HepG2 (cell line): Measurements from ENCODE around the gene KDM5B. TPM values are rescaled to one million over a fixed set of nuclear protein-coding genes. Genes with fewer than 3 reads are reported as not detected.

Source experiments
- ATAC-seq: fragments of 200-7000 bp; cut with Tn5 transposase; 3 replicates; pipeline ENCODE4 v1.9.1; 2020; ENCODE audit warnings: mild to moderate bottlenecking, moderate library complexity
- BruUV-seq: library from RNA; stranded (reverse); fragments of 400-500 nt; replicated peaks from 2 replicates; lab custom pipeline; 2021; lab: Mats Ljungman, UMichigan
- CTCF ChIA-PET: fragments of 300-600 bp; formaldehyde crosslinking; extraction: SDS; loops from one replicate; lab custom pipeline; 2021; ENCODE audit warnings: low total read pairs, inconsistent platforms, low intra/inter-chr PET ratio; lab: Yijun Ruan, JAX
- POLR2A ChIA-PET: fragments of 350-600 bp; sonication (Branson Sonifier 250); formaldehyde crosslinking; loops from one replicate; lab custom pipeline; 2020; ENCODE audit warnings: antibody characterized with exemption, inconsistent platforms; lab: Yijun Ruan, JAX
- DNase-seq: peaks from one replicate; pipeline ENCODE4 v3.0.0-alpha.2; 2015; ENCODE audit warnings: low spot score
- FAIRE-seq: peaks from 3 replicates; lab custom pipeline; 2011; peaks lifted over from hg19 to GRCh38; lab: Jason Lieb, UNC
- H2AFZ ChIP-seq: one replicate; pipeline ENCODE4 v1.6.1; 2011; ENCODE audit warnings: low read length, inconsistent platforms
- H3K27ac ChIP-seq: fragments of 300-600 bp; 3 replicates; pipeline ENCODE4 v1.8.0; 2011; ENCODE audit warnings: mixed run types, mild to moderate bottlenecking, mixed read lengths, low read length, inconsistent platforms; ENCODE audit not compliant: insufficient read depth; ENCODE audit errors: extremely low read length
- H3K27me3 ChIP-seq, 2 experiments: fragments of 200-600 bp in 1 of 2; 2 replicates in 1 of 2; 3 replicates in 1 of 2; pipeline versions ENCODE4 v1.6.0 to v1.8.0; 2011; ENCODE audit warnings: low read length in 2 of 2, mild to moderate bottlenecking in 2 of 2, moderate library complexity in 2 of 2, inconsistent platforms in 1 of 2; ENCODE audit not compliant: insufficient read depth in 2 of 2, control insufficient read depth in 1 of 2
- H3K36me3 ChIP-seq, 2 experiments: fragments of 200-600 bp in 1 of 2; replicated peaks in 1 of 2; 2 replicates in 1 of 2; 3 replicates in 1 of 2; pipeline versions ENCODE4 v1.5.1 to v1.8.0; 2011; ENCODE audit warnings: low read length in 2 of 2, inconsistent platforms in 1 of 2; ENCODE audit not compliant: insufficient read depth in 2 of 2, control insufficient read depth in 1 of 2
- H3K4me1 ChIP-seq: 2 replicates; pipeline ENCODE4 v1.5.1; 2012; ENCODE audit warnings: low read length, inconsistent platforms; ENCODE audit not compliant: insufficient read depth
- H3K4me2 ChIP-seq: 2 replicates; pipeline ENCODE4 v1.6.0; 2011; ENCODE audit warnings: low read depth, low read length, inconsistent platforms
- H3K4me3 ChIP-seq, 3 experiments: fragments of 200-600 bp in 1 of 3; sonication (generic), shearing (Covaris generic) in 1 of 3; replicated peaks in 1 of 3; 2 replicates each; pipeline ENCODE4 v1.5.1; 2011 to 2016; ENCODE audit warnings: low read length in 3 of 3, inconsistent platforms in 2 of 3, low read depth in 2 of 3, mild to moderate bottlenecking in 2 of 3, control low read depth in 1 of 3, mixed read lengths in 1 of 3; ENCODE audit not compliant: insufficient read depth in 1 of 3
- H3K79me2 ChIP-seq: one replicate; pipeline ENCODE4 v1.6.1; 2011; ENCODE audit warnings: low read length, inconsistent platforms; ENCODE audit not compliant: insufficient read depth
- H3K9ac ChIP-seq: 2 replicates; pipeline ENCODE4 v1.6.0; 2011; ENCODE audit warnings: mild to moderate bottlenecking, low read depth, low read length, inconsistent platforms; ENCODE audit not compliant: insufficient read depth
- H3K9me3 ChIP-seq: 2 replicates; pipeline ENCODE4 v1.5.1; 2012; ENCODE audit warnings: mild to moderate bottlenecking, low read length
- H4K20me1 ChIP-seq: 2 replicates; pipeline ENCODE4 v1.6.0; 2011; ENCODE audit warnings: inconsistent platforms, mild to moderate bottlenecking, low read length, moderate library complexity; ENCODE audit not compliant: insufficient read depth
- CEBPB ChIP-seq: IDR thresholded peaks from 2 replicates; pipeline ENCODE4 v1.6.1; 2011; ENCODE audit warnings: low read depth, low read length, improper control_type of control experiment, borderline replicate concordance
- CEBPG ChIP-seq: IDR thresholded peaks from 2 replicates; pipeline ENCODE4 v1.6.1; 2016
- ISL2 ChIP-seq: sonication (generic); formaldehyde crosslinking; IDR thresholded peaks from 2 replicates; pipeline ENCODE4 v1.5.0; 2020; ENCODE audit warnings: missing genetic modification reagents
- PAWR ChIP-seq: sonication (generic); formaldehyde crosslinking; IDR thresholded peaks from 2 replicates; pipeline ENCODE4 v1.4.0; 2020; ENCODE audit warnings: missing genetic modification reagents, mild to moderate bottlenecking, borderline replicate concordance
- PPARG ChIP-seq: conservative IDR thresholded peaks from 2 replicates; pipeline ENCODE4 v1.6.1; 2016; ENCODE audit warnings: missing biosample characterization, missing genetic modification reagents
- RFX1 ChIP-seq: fragments of 450-650 bp; IDR thresholded peaks from 2 replicates; pipeline ENCODE4 v1.6.1; 2017
- RNF2 ChIP-seq: fragments of 450-650 bp; conservative IDR thresholded peaks from 2 replicates; pipeline ENCODE4 v1.6.1; 2016; ENCODE audit warnings: low read depth
- SALL2 ChIP-seq: sonication (generic); formaldehyde crosslinking; IDR thresholded peaks from 2 replicates; pipeline ENCODE4 v1.8.1; 2023; ENCODE audit warnings: mild to moderate bottlenecking, missing genetic modification reagents, inconsistent platforms
- ZBTB42 ChIP-seq: sonication (generic); formaldehyde crosslinking; IDR thresholded peaks from 2 replicates; pipeline ENCODE4 v1.5.0; 2020; ENCODE audit warnings: mild to moderate bottlenecking, missing genetic modification reagents
- ZNF12 ChIP-seq: sonication (generic); formaldehyde crosslinking; IDR thresholded peaks from 2 replicates; pipeline ENCODE4 v1.5.0; 2020; ENCODE audit warnings: missing genetic modification reagents
- ZNF160 ChIP-seq: sonication (generic); formaldehyde crosslinking; IDR thresholded peaks from 2 replicates; pipeline ENCODE4 v1.8.0; 2022; ENCODE audit warnings: mild to moderate bottlenecking, inconsistent platforms, missing genetic modification reagents
- ZNF3 ChIP-seq: IDR thresholded peaks from 2 replicates; pipeline ENCODE4 v1.7.0; 2017; ENCODE audit warnings: inconsistent platforms
- ZNF549 ChIP-seq: sonication (generic); formaldehyde crosslinking; IDR thresholded peaks from 2 replicates; pipeline ENCODE4 v1.5.0; 2020; ENCODE audit warnings: missing genetic modification reagents
- ZNF598 ChIP-seq: sonication (generic); formaldehyde crosslinking; IDR thresholded peaks from 2 replicates; pipeline ENCODE4 v1.5.1; 2020; ENCODE audit warnings: mild to moderate bottlenecking, missing genetic modification reagents, borderline replicate concordance
- ZSCAN31 ChIP-seq: sonication (generic); formaldehyde crosslinking; IDR thresholded peaks from 2 replicates; pipeline ENCODE4 v1.5.0; 2020; ENCODE audit warnings: low read depth, mild to moderate bottlenecking, missing genetic modification reagents
- WGBS: methylation state at CpG from one replicate; pipeline ENCODE4 v1.1.6; 2017; ENCODE audit warnings: low lambda C conversion rate; 5-methylcytosine and 5-hydroxymethylcytosine counted together
- in situ Hi-C: cut with HindIII; loops from 2 replicates; pipeline ENCODE4 v1.10.0; 2017; ENCODE audit warnings: low pct_unique_long_range_greater_than_20kb; ENCODE audit not compliant: extremely low pct_ligation_motif_present
- intact Hi-C: fragments of 100-400 bp; cut with micrococcal nuclease; formaldehyde crosslinking; loops from one replicate; pipeline ENCODE4 v1.10.0; 2022; ENCODE audit not compliant: unreplicated experiment
- polyA plus RNA-seq, 8 experiments: library from polyadenylated mRNA; depleted of rRNA in 3 of 8; stranded (reverse) in 7 of 8; unstranded in 1 of 8; fragments of >200 nt; fragmentation: Illumina TruSeq in 4 of 8; extraction: Trizol in 4 of 8; gene quantifications; 2 replicates each; pipeline versions ENCODE4 v1.2.1 to v1.2.3, GENCODE V29; 2011 to 2016; ENCODE audit warnings: low read depth in 4 of 8, missing spikeins in 1 of 8, mixed read lengths in 1 of 8; ENCODE audit not compliant: insufficient read depth in 1 of 8
- total RNA-seq, 5 experiments: library from RNA; depleted of rRNA; stranded (reverse); fragments of >200 nt; fragmentation: Illumina TruSeq; extraction: Trizol; gene quantifications; 2 replicates each; pipeline ENCODE4 v1.2.3, GENCODE V29; 2016; ENCODE audit warnings: low read depth in 1 of 5
- TF ChIP-seq, protein P1 (sequence below): sonication (generic); formaldehyde crosslinking; IDR thresholded peaks from 2 replicates; pipeline ENCODE4 v1.5.0; 2020; ENCODE audit warnings: mild to moderate bottlenecking, missing genetic modification reagents

The KDM5B gene
- total and polyA plus RNA-seq, 2 of the 13 experiments (the other 11 are each of a cell fraction or from before 2014, with no cell fraction given) = 34.2 to 35.4 TPM

DNA sequence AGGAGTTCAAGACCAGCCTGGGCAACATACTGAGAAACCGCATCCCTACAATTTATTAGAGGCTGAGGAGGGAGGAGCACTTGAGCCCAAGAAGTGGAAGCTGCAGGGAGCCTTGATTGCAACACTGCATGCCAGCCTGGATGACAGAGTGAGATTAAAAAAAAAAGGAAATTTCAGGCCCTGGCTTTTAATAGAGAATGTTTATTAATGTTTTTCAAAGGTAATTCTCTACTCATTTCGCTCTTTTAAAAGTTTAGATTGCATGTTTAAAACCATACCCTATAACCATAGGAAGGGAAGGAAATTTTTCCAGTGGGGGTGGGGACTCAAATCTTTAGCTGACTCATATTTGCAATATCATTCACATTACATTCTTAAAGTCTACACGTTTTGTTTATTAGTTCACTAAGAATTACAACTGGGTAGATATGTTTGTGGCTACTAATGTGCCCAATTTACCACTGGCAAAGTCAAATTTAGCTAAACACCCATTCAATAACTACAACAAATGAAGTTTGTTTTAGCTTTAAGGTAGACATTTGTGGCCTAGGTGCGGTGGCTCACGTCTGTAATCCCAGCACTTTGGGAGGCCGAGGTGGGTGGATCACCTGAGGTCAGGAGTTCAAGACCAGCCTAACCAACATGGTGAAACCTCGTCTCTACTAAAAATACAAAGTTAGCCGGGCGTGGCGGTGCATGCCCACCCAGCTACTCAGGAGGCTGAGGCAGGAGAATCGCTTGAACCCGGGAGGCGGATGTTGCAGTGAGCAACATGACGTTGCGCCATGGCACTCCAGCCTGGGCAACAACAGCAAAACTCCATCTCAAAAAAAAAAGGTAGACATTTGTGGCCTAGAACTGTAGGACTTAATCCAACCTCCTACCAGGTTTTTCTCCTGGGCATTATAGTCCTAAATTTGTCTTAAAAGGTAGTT lies 5.0 kb downstream of the KDM5B start:
- H3K9me3 ChIP-seq = no peaks in the 10 kb centered on the region
- H4K20me1 ChIP-seq = peaks cover 66% of the 10 kb centered on the region
- BruUV-seq = no TSS peak
- peaks cover 38% of the 10 kb centered on the region for H3K4me1 ChIP-seq
- ATAC-seq (no peak), FAIRE-seq (no peak)
- TF ChIP-seq RFX1 = no peak
- TF ChIP-seq ZNF549 (CRISPR knock-in tag) = no peak
- TF ChIP-seq CEBPG (CRISPR knock-in tag) = peak; percentile 35; the same call in 1 of the 2 replicates
- TF ChIP-seq ZNF12 (CRISPR knock-in tag) = no peak
- TF ChIP-seq PPARG (CRISPR knock-in tag) = no peak
- no peak for TF ChIP-seq ZNF598 (CRISPR knock-in tag)
- TF ChIP-seq RNF2 = no peak
- TF ChIP-seq, protein P1, sequence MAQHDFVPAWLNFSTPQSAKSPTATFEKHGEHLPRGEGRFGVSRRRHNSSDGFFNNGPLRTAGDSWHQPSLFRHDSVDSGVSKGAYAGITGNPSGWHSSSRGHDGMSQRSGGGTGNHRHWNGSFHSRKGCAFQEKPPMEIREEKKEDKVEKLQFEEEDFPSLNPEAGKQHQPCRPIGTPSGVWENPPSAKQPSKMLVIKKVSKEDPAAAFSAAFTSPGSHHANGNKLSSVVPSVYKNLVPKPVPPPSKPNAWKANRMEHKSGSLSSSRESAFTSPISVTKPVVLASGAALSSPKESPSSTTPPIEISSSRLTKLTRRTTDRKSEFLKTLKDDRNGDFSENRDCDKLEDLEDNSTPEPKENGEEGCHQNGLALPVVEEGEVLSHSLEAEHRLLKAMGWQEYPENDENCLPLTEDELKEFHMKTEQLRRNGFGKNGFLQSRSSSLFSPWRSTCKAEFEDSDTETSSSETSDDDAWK (CRISPR knock-in tag) = no peak
- TF ChIP-seq ZSCAN31 (CRISPR knock-in tag) = no peak
- TF ChIP-seq ZBTB42 (CRISPR knock-in tag) = no peak
- no peak for TF ChIP-seq PAWR (CRISPR knock-in tag)
- TF ChIP-seq ZNF160 = no peak
- TF ChIP-seq ISL2 = no peak
- no peak for TF ChIP-seq SALL2 (CRISPR knock-in tag)
- no peak for TF ChIP-seq ZNF3 (CRISPR knock-in tag)
- TF ChIP-seq CEBPB = 0 out of 2 replicates have a peak, but pooled peaks have one; percentile 41
- TF ChIP-seq, all 625 proteins: peak for 2
- H3K4me2 ChIP-seq = no peak overlapping the region
- H3K36me3 ChIP-seq = peaks cover 3 to 6% of the 10 kb centered on the region in 2 experiments; a peak in 2 of 5 replicates
- H3K9ac ChIP-seq = no peak overlapping the region
- no peak overlapping the region for H3K27ac ChIP-seq
- WGBS = 92% methylated on average over 15 of the region's 15 CpGs
- H3K4me3 ChIP-seq = no peak overlapping the region
- POLR2A ChIA-PET = interaction anchor here (1.1 kb wide), 1 partner anchor 85 kb away, joined by 3 read pairs; the partner anchor contains the start of gene RABIF
- CTCF ChIA-PET = no interaction called here
- intact Hi-C loops (no loop called here), in situ Hi-C loops (no loop called here)
- no peak overlapping the region for H2AFZ ChIP-seq
- H3K27me3 ChIP-seq = no peaks in the 10 kb centered on the region; a peak in 1 of 5 replicates
- DNase-seq = no peak
- peaks cover 89% of the 10 kb centered on the region for H3K79me2 ChIP-seq
